ENCODE results near the gene DEK.
"Not testable (repeated sequence)": the region's sequence is repeated elsewhere in the genome, so short reads cannot be mapped to it uniquely, and the experiment has no call there.

The DEK gene

DNA sequence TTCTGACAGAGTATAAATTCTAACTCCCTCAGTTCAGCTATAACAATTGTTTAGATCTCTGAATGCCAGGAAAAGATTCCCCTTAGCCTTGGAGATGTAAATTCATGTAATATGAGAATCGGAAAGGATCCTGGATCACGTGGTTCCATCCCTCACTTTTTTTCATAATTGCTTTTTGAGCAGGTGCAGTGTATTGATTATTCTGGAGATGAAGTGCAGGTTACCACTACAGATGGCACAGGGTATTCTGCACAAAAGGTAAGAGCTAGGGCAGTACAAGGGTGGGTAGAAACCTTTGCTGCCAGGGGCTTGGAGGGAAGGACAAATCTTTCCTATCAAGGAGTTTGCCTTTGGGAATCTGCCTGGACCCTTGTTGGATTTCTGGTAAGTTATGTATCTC, 56.4 kb downstream of the DEK start:
- no peak for DNase-seq (ENCODE audit: insufficient read length, low spot score)
- no peak for FAIRE-seq

DNA sequence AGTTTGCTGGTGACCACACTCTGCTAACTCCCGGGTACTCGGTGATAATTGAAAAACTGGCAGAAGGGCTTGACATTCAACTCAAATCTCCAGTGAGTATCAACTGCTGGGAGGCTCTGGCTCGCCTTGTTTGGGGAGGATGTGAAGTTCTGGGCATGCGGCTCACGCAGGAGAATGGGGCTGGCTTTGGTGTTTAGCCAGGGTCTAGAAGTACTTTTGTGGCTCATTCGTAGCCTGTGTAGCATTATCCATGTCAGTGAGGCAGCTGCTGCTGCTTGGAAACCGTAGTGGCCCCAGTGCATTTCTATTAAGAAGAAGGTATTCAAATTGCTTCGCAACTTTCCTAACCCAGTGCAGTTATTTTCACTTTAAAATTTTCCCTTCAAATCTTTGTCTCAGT, 56.9 kb downstream of the DEK start:
- FAIRE-seq (no peak), DNase-seq (ENCODE audit: insufficient read length, low spot score) (no peak)

DNA sequence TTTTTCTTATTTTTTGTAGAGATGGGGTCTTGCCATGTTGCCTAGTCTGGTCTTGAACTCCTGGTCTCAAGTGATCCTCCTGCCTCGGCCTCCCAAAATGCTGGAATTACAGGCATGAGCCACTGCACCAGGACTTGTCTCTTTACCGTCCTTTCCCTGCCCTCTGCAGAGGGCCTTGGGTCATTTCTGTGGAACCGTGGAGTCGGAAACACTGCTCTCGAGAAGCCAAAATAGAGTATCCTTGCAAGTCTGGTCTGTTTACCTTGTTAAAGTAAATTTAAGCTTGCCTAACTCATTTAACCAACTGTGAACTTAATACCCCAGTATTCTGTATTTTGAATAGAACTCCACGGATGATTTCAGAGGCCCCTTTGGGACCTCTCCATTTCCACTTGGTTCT, 57.7 kb downstream of the DEK start:
- FAIRE-seq: no peak
- no peak for DNase-seq (ENCODE audit: insufficient read length, low spot score)

DNA sequence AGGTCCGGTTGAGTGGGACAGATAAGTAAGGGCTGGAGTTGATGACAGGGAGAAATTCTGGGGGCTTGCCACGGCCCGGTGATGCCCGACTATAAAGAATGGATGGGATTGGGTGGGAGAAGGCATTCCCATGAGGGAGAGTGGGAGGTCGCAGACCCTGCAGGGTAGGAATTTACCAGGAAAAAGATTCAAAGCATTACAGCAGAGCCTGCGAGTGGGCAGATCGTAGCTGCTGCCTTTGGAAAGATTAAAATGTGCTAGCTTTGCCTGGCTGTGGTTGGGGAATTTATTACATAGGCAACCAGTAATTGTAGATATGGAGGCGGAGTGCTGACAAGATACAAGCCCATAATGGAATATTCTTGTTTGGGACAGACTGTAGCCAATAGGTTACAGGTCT, 59.6 kb downstream of the DEK start:
- no peak for FAIRE-seq
- DNase-seq (ENCODE audit: insufficient read length, low spot score): no peak

DNA sequence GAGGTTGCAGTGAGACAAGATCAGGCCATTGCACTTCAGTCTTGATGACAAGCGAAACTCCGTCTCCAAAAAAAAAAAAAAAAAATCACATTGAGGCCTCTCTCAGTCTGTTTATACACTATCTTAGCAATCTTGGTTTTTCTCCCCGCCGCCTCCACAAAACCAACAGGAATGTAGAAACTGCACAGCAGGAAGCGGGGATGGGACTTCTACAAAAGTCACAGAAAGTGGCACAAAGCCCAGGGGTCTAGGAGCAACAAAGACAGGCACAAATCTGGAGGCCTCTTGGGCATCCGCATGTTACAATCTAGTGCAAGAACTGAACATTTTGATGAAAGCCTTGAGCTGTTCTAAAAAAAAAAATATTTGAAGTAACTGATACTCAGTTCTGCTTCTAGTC, 60.5 kb downstream of the DEK start:
- no peak for FAIRE-seq
- DNase-seq (ENCODE audit: insufficient read length, low spot score): no peak

DNA sequence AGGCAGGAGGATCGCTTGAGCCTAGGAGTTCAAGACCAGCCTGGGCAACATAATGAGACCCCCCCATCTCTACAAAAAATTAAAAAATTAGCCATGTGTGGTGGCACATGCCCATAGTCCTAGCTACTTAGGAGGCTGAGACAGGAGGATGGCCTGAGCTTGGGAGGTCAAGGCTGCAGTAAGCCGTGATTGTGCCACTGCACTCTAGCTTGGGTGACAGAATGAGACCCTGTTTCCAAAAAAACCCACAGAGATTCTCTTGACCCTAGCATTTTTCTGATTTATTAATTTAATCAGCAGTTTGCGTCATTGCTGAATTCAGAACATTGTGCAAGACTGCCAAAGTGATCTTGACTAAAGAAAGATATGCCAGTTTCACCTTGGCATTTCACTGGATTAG, 72.3 kb downstream of the DEK start:
- DNase-seq (ENCODE audit: insufficient read length, low spot score) (no peak), FAIRE-seq (no peak)

DNA sequence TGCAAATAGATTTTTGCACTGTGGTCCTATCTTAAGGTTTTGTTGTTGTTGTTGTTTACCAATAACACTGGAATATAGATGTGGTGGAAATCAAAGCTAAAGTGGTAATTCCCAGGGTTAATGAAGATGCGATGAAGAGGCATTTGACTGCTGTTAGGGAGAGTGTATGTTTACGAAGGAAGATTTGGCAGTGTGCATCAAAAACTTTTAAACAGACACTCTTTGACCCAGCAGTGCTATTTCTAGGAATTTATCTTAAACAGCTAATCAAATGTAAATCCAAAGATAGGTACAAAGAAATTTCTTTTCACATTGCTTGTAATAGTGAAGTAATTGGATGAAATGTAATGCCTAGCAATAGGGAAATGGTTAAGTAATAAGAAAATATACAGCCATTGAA, 75.1 kb downstream of the DEK start:
- FAIRE-seq: no peak
- no peak for DNase-seq (ENCODE audit: insufficient read length, low spot score)

DNA sequence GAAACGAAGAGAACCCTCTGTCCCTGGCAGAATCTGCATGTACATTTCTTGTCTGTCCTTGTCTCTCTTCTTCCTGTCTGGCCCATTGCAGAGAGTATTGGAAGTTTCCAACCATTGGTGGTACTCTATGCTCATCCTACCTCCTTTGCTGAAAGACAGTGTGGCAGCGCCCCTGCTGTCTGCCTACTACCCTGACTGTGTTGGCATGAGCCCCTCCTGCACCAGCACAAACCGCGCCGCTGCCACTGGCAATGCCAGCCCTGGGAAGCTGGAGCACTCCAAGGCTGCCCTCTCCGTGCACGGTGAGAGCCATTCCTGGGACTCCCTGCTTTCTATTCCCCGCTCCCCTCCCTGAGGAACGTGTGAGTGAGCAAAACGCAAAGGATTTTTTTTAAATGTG, 76.6 kb downstream of the DEK start:
- no peak for FAIRE-seq
- DNase-seq (ENCODE audit: insufficient read length, low spot score): no peak

DNA sequence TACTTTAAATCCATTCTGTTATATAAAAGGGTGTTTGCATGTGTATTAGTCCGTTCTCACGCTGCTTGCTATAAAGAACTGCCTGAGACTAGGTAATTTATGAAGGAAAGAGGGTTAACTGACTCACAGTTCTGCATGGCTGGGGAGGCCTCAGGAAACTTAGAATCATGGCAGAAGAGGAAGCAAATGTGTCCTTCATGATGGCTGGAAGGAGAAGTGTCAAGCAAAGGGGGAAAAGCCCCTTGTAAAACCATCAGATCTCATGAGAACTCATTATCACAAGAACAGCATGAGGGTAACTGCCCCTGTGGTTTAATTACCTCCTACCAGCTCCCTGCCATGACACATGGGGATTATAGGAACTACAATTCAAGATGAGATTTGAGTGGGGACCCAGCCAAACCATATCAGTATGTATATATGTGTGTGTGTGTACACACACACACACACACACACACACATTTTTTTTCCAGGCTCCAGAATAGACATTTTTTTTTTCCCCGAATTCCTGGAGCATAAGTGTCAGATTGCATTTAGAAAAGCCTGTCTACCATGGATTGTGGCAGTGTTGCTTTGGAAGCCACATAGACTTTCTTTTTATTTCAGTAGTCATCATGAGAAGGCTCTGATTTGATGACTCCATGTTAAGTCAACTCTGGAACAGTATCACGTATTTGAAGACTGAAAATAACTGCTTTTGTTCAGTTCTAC, 77.6 kb downstream of the DEK start:
- DNase-seq (ENCODE audit: insufficient read length, low spot score): no peak

DNA sequence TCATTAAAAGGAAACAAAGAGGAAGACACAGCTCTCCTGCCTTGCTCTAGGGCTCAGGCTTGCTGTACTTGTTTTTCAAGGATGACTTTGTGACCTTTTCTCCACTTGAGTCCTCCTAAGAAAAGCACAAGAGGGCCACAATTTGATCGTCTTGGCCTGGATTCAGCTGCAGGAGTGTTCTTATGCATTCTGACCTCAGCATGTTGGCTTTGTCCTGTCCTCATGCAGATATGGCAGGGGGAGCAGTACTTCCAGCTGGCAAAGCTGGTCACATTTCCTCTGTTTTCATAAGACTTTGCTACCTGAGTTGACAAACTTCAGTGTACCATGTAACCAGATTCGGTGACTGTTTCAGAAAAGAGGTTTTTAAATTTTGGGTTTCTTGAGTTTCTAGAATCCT, 78.3 kb downstream of the DEK start:
- FAIRE-seq (no peak), DNase-seq (ENCODE audit: insufficient read length, low spot score) (no peak)

More for the DNA sequence above, 77.6 kb downstream of the DEK start:
- FAIRE-seq: peak; percentile 26

DNA sequence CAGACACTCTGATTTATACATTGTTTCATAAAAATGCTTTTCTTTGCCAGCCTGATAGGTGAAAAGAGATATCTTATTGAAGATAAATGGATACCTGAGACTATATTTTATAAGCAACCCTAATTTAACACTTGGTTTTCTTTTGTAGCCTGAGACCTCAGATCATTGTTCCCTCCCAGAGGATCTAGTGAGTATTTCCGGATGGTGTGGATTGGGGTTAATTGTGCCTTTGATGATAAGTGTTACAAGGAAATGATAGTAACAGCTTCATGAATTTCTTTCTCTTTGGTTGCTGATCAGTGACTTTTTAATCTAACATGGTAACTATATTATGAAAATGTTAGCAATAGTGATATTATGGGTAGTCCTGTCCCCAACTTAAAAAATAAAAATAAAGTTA, 78.7 kb downstream of the DEK start:
- DNase-seq (ENCODE audit: insufficient read length, low spot score) (no peak), FAIRE-seq (no peak)

DNA sequence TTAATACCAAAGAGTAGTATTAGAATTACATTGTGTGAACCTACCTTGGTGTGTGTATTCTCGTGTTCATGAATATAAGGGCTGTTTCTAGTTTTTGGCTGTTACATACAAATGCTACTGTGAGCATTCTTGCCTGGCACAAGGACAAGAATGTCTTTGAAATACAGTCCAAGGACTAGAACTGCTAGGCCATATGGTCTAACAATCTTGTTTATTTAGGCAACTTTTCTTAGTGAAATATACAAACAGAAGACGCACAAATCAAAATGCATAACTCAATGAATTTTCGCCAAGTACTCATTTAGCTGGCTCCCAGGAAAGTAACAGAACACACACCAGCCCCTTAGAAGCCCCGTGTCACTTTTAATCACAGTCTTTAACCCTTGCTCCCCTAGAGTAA, 80.6 kb downstream of the DEK start:
- FAIRE-seq (no peak), DNase-seq (ENCODE audit: insufficient read length, low spot score) (no peak)

DNA sequence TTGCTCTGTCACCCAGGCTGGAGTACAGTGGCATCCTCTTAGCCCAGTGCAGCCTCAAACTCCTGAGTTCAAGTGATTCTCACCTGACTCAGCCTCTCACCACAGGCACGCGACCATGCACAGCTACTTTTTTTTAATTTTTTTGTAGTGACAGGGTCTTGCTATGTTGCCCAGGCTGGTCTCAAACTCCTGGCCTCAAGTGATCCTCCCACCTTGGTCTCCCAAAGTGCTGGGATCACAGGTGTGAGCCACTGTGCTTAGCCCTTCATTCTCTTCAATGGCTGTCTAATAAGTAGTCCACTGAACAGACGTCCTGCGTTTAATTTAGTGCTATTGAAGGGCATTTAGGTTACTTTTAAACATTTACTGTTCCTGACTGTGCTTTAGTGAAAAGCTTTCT, 81.8 kb downstream of the DEK start:
- DNase-seq (ENCODE audit: insufficient read length, low spot score) (no peak), FAIRE-seq (no peak)

DNA sequence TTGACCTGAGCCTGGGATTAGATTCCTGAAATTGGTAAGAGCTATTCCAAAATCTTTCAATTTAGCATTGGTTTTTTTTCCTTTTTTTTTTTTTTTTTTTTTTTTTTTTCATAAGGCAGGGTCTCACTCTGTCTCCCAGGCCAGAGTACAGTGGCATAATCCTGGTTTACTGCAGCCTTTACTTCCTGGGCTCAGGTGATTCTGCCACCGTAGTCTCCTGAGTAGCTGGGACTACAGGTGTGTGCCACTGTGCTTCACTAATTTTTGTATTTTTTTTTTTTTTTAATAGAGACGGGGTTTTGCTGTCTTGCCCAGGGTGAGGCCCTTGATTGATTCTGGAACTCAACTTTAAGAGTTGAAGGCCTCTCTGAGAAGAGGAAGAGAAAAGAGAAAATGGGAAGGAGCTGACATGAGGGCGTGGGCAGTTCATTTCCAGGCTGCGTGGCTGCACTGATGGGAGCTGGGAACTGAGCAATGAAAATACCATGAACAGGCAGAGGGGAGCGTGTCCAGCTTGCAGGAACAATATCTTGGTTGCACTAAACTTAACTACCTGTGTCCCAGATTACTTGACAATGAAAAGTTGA, 84.5 kb downstream of the DEK start:
- no peak for FAIRE-seq
- DNase-seq (ENCODE audit: insufficient read length, low spot score): no peak

DNA sequence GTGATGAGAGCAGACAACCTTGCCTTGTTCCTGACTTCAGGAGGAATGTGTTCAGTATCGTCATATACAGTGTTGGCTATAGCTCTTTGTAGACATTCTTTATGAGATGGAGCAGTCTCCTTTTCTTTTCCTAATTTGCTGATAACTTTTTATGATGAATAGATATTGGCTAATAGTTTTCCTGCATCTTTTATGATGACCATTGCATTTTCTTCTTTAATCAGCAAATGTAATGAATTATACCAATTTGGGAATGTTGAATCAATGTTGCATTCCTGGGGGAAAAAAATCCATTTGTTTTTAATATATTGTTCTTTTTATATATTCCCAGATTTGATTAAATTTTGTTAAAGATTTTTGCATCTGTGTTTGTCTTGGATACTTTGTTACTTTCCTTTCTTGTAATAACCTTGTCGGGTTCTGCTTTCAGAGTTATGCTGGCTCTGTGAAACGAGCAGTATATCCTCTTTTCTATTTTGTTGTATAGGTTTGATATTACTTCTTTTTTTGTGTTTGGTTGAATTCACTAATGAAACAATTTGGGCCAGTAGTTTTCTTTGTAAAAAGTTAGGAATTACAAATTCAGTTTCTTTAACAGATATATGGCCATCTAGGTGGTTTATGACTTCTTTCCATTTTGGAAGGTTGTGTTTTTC, 85.2 kb downstream of the DEK start:
- DNase-seq (ENCODE audit: insufficient read length, low spot score): no peak
- FAIRE-seq: no peak

DNA sequence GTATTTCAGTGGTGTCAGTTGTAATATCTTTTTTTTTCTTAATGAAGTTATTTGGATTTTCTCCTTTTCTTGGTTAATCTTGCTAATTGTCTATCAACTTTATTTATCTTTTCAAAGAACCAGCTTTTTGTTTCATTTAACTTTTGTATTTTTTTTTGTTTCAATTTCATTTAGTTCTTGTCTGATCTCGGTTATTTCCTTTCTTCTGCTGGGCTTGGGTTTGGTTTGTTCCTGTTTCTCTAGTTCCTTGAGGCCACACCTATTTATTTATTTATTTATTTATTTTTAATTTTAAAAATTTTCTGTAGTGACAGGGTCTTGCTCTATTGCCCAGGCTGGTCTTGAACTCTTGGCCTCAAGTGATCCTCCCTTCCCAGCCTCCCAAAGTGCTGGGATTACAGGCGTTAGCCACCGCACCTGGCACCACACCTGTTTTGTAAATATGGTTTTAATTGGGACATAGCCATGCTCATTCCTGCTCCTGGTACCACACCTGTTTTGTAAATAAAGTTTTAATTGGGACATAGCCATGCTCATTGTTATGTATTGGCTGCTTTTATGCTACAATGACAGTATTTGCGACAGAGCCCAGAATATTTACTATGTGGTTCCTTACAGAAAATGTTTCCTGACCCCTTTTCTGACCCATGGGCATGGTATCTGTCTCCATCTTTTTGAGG, 86.9 kb downstream of the DEK start:
- FAIRE-seq: no peak

DNA sequence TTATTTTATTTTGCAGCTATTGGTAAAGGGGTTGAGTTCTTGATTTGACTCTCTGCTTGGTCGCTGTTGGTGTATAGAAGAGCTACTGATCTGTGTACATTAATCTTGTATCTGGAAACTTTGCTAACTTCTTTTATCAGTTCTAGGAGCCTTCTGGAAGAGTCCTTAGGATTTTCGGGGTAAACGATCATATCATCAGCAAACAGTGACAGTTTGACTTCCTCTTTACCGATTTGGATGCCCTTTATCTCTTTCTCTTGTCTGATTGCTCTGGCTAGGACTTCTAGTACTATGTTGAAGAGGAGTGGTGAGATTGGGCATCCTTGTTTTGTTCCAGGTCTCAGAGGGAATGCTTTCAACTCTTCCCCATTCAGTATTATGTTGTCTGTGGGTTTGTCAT, 88.1 kb downstream of the DEK start:
- not testable (repeated sequence) for DNase-seq (ENCODE audit: insufficient read length, low spot score); FAIRE-seq

More for the DNA sequence above, 86.9 kb downstream of the DEK start:
- no peak for DNase-seq (ENCODE audit: insufficient read length, low spot score)

All from GM19239 (cell line).